Measurements from ENCODE around the gene CFAP73.

Gene CFAP73

DNA sequence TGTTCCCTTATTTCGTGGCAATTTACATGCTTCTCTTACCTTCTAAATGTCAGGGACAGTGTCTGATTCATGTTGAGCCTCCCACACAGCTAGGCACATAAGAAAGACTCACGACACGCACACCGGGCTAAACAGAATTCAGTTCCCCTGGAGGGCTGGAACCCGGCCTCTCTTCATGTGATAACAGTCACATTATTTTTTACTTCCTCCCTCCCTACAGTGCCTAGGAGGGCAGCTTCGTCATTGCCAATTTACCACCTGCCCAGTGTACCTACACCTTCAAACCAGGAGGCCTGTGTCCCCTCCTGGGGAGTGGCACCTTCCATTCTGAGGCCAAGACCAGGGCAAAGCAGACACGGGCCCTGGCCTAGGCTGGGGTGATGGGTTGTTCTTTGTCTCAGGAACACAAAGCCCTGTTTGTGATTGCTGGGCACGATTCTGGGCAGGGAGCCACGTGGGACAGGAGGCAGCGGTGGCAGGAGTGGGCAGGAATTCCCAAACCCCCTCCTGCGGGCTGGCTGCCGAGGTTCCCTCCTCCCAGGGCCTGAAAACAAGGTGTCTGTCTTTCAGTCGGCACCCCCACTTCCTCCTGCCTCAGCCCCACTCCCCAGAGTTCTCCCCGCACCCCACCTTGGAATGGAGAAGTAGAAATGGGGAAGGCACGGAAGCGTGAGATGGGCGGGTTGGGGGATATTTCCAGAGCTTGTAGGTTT lies 7.2 kb upstream of the CFAP73 start:
- peak; percentile 74 for DNase-seq (ENCODE audit: low spot score)

DNA sequence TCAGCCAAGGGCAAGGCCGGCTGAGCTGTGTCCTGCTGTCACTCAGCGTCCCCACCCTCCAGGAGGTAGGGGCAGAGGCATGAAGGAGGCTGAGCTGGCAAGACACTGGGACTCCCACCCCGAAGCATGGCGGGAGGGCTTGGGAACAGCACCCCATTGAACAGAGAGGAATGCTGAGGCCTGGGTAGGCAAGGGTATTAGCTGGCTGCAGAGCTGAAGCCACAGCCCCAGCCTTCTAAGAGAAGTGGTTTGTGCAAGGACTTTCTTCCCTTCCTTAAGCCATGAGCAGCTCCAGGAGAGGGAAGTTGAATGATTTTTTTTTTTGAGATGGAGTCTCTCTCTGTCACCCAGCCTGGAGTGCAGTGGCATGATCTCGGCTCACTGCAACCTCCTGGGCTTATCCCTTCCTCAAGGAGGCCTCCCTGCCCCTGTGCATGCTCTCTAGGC lies 6.6 kb upstream of the CFAP73 start:
- DNase-seq (ENCODE audit: low spot score): no peak

DNA sequence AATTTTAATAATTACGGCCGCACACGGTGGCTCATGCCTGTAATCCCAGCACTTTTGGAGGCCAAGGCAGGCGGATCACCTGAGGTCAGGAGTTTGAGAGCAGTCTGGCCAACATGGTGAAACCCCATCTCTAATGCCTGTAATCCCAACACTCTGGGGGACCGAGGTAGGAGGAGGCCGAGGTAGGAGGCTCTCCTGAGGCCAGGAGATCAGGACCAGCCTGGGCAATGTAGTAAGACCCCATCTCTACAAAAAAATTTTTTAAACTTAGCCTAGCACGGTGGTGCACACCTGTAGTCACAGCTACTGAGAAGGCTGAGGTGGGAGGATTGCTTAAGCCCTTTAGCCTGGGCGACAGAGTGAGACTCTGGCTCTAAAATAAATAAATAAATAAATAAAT lies 5.6 kb upstream of the CFAP73 start:
- no peak for DNase-seq (ENCODE audit: low spot score)

DNA sequence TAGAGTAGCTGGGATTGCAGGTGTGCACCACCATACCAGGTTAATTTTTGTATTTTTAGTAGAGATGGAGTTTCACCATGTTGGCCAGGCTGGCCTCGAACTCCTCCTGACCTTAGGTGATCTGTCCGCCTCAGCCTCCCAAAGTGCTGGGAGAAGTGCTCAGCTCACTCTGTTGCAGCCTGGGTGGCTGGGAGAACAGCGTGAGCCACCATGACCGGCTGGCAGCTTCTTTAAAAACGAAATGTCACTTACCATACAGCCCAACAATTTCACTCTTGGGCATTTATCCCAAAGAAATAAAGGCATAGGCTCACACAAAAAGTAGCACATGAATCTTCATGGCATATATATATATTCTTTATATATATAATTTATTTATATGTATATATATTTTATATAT lies 4.7 kb upstream of the CFAP73 start:
- DNase-seq (ENCODE audit: low spot score): no peak

DNA sequence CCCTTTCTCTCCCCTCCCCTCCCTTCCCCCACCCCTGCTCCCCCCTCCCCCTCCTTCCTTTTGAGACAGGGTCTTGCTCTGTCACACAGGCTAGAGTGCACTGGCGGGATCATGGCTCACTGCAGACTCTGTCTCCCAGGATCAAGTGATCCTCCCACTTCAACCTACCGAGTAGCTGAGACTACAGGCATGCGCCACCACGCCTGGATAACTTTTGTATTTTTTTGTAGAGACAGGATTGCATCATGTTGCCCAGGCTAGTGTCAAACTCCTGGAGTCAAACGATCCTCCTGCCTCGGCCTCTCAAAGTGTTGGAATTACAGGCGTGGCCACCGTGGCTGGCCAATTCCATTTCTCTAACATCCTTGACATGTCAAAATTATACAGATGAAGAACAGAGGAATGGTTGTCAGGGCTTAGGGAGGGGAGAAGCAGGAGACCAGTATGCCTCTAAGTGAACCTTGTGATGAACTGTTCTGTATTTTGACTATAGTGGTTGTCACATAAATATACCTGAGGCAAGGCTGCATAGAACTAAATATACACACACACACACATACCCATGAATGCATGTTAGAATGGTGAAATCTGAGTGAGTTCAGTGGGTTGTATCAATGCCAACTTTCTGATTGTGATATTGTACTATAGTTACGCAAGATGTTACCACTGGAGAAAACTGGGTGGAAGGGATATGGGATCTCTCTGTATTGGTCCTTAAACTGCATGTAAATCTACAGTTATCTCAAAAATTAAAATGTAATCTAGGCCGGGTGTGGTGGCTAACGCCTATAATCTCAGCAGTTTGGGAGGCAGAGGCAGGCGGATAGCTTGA lies 3.6 kb upstream of the CFAP73 start:
- DNase-seq (ENCODE audit: low spot score): no peak

DNA sequence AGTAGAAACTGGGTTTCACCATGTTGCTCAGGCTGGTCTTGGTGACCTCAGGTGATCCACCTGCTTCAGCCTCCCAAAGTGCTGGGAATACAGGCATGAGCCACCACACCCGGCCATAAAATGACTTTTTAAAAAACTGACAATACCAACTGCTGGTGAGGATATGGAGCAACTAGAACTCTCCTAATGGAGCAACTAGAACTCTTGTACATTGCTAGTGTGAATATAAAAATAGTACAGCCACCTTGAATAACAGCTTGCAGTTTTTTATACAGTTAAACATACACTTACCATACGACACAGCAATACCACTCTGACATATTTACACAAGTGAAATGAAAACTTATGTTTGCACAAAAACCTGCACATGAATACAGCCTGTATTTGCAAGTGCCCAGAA lies 2.5 kb upstream of the CFAP73 start:
- no peak for DNase-seq (ENCODE audit: low spot score)

DNA sequence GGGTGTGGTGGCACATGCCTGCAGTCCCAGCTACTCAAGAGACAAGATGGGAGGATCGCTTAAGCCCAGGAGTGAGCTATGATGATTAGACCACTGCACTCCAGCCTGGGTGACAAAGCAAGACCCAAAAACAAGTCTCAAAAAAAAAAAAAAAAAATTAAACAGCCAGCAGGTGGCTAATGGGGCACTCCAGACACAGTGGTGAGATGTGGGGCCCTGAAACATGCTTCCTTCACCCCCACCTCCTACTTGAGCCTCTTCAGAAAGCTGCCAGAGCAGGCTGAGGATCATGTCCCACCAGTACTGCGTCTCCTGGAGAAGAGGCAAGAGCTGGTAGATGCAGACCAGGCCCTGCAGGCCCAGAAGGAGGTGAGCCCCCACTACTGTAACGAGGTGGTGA lies 2.1 kb downstream of the CFAP73 start:
- no peak for DNase-seq (ENCODE audit: low spot score)

DNA sequence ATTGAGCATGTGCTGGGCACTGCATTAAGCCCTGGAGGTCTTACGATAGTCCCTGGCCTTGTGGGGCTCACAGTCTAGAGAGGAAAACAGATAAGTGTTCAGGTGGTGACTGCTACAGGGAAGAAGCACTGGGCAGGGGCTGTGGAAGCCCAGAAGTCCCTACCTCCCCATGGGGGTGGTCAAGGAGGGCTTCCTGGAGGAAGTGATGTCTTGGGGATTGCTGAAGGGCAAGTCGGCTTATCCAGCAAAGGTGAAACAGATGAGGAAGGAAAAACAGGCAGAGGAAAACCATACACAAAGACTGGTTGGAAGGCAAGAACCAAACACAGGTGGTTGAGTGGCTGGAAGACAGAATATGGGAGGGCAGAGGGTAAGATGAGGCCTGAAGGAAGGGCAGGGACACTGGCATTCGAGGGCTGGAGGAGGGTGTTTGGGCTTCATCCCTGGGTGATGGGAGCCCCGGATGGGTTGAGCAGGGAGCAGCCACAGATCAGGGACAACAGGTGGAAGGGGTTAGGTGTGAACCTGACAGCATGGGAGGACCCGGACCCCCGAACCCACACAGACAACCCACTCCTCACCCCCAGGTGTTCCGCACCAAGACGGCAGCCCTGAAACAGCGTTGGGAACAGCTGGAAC lies 2.8 kb downstream of the CFAP73 start:
- no peak for DNase-seq (ENCODE audit: low spot score)

DNA sequence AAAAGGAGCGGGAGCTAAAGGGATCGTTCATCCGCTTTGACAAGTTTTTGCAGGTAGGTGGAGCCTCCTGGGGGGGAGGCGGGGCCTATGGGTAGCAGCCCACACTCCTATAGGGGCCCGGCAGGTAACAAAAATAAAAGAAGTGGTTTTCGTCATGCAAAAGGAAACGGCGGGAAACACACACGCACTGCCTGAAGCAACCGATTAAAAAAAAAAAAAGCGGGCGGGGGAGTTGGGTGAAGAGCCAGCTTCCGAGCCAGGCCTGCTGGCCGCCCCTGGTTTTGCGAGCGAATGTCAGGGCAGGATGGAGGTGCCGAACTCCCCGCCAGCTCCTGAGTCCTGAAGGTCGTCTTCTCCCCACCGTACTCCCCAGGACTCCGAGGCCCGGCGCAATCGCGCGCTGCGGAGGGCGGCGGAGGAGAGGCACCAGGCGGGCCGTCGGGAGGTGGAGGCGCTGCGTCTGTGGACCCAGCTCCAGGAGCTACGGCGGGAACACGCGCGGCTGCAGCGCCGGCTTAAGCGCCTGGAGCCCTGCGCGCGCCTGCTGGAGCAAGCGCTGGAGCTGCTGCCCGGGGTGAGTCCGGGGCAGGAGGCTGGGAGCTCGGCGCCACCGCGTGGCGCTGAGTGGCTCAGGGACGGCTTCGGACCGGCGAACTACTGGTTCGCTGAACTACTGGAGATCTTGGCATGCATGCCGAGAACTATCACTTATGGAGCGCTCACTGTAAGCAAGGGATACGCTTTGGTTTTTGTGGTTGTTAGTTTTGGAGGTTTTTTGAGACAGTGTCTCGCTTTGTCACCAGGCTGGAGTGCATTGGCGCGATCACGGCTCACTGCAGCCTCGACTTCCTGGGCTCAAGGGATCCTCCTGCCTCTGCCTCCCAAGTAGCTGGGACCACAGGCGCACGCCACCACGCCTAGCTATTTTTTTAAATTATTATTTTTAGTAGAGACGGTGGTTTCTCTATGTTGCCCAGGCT lies 3.6 kb downstream of the CFAP73 start:
- peak; percentile 83 for DNase-seq (ENCODE audit: low spot score)

DNA sequence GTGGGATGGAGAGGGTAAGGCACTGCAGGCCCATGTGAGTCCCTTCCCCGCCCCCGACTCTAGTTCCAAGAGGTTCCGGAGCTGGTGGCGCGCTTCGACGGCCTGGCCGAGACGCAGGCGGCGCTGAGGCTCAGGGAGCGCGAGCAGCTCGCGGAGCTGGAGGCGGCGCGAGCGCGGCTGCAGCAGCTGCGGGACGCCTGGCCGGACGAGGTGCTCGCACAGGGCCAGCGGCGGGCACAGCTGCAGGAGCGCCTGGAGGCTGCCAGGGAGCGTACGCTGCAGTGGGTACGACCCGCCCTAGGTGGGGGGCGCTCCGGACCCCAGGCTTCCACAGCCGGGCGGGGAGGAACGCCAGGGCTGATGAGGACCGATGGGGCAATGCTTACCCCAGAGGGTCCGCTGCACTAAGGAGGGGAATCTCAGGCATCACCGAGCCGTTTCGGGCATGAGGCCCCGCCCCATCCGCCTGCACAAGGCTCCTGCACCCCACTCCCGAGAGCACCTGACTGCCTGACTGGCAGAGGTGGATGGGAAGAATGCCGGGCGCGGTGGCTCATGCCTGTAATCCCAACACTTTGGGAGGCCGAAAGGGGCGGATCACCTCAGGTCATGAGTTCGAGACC lies 4.9 kb downstream of the CFAP73 start:
- DNase-seq (ENCODE audit: low spot score): no peak

DNA sequence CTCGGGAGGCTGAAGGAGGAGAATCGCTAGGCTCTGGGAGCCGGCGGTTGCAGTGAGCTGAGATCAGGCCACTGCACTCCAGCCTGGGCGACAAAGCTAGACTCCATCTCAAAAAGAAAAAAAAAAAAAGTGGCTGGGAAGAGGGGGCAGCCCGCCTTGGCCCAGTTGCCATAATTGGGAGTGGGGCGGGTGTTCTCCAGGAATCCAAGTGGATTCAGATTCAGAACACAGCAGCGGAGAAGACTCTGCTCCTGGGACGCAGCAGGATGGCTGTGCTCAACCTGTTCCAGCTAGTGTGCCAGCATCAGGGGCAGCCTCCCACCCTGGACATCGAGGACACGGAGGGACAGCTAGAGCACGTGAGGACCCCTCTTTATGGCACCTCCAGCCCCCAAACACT lies 5.5 kb downstream of the CFAP73 start:
- DNase-seq (ENCODE audit: low spot score): no peak

DNA sequence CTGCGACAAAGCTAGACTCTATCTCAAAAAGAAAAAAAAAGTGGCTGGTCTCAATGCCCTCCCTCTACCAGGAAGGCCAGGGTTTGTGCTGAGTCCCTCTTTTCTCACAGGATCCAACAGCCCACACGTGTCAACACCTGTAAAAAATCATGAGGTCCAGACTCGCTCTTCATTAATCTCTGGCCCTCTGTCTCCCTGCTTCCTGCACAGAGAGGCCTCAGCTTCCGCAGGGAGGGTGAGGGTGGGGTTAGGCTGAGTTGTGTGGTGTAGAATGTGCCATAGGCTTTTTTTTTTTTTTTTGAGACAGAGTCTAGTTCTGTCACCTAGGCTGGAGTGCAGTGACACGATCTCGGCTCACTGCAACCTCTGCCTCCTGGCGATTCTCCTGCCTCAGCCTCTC lies 6.1 kb downstream of the CFAP73 start:
- DNase-seq (ENCODE audit: low spot score): no peak

DNA sequence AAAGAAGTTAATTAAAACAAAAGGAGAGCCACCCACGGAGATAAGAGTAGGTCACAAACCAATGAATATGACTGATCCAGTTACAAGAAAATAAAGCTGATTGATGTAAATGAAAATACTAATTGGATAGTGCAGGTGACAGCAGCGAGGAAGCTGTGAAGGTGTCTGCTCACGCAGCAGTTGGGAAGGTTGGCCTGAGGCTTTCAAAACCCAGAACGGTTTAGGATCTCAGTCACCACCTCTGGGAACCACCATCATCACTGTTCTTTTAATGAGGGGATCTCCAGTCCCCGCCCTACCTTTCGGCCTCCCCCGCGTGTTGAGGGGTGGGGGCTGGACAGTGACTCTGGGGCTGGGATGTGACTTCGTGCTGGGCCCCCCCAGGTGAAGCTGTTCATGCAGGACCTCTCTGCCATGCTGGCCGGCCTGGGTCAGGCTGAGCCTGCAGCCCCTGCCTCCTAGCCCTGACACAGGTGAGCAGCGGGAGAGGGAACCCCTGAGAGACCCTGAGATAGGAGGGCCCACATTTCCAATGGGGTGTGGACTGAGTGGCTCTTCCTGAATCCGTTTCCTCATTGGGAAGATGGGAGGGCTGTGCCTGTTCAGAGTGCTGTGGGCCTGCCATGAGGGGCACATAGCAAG lies 7.8 kb downstream of the CFAP73 start:
- no peak for DNase-seq (ENCODE audit: low spot score)

DNA sequence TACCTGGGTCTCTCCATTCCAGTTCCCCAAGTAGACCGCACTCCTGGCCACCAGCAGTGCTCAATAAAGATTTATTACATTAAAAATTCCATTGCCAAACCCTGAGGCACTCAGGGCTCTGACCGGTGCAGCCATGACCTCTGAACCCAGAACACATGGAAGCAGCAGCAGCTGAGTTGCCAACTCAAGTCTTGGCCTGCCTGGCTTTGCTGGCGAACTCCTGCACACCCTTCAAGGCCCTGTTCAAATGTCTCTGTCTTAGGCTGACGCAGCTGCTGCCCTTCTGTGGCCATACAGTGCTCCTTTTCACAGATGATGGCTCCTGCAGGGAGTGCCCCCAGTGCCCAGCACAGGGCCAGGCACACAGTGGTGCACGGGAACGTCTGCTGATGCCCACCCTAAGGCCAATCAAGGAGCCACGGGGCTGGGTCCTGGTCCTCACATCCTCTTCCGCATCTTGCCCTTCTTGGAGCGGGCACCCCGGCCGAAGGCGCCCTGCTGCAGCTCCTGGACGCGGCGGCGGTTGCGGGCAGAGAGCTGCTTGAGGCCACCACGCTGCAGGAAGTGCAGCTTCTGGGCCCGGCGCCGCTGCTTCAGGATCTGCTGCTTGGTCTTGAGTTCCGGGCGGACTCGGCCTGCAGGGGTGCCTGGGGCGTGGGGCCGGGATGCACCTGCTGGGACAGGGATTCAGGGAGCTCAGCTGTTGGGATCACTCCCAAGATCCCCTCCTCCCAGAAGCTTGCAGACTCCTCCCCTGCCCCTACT lies 9.1 kb downstream of the CFAP73 start:
- no peak for DNase-seq (ENCODE audit: low spot score)

DNA sequence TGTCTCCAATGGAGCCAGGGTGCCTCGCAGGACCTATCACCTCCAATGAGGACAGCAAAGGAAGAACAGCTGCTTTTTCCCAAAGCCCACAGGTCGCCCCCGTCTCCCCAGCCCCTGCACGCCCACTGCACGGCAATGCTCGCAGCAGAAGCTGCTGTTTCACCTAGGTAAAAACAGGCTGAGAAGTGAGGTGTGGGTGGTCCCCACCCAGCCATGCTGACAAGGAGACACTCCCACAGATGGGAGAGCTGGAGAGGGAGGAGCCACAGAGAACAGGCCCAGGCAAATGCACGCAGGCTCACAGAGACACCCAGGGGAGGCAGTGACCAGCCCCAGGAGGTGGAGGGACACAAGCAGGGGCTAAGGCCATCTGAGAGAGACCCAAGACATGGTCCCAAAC lies 10.4 kb downstream of the CFAP73 start:
- DNase-seq (ENCODE audit: low spot score): no peak

DNA sequence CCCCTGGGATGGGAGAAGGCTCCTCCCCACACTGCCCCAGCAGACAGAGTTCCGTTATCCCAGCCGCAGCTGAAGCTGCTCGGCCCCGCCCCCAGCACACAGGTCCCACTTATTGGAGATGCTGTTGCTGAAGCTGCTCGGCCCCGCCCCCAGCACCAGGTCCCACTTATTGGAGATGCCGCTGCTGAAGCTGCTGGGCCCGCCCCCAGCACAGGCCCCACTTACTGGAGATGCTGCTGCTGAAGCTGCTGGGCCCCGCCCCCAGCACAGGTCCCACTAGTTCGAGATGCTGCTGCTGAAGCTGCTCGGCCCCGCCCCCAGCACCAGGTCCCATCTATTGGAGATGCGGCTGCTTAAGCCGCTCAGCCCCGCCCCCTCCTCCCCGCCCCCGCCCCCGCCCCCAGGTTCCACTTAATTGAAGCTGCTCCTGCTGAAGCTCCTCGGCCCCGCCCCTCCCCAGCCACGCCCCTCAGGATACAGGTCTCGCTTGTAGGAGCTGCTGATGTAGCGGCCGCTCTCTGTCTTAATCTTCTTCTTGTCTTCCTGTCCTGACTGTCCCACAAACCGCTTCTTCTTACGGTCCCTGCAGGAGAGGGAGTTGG lies 12.0 kb downstream of the CFAP73 start:
- DNase-seq (ENCODE audit: low spot score): peak; percentile 63

DNA sequence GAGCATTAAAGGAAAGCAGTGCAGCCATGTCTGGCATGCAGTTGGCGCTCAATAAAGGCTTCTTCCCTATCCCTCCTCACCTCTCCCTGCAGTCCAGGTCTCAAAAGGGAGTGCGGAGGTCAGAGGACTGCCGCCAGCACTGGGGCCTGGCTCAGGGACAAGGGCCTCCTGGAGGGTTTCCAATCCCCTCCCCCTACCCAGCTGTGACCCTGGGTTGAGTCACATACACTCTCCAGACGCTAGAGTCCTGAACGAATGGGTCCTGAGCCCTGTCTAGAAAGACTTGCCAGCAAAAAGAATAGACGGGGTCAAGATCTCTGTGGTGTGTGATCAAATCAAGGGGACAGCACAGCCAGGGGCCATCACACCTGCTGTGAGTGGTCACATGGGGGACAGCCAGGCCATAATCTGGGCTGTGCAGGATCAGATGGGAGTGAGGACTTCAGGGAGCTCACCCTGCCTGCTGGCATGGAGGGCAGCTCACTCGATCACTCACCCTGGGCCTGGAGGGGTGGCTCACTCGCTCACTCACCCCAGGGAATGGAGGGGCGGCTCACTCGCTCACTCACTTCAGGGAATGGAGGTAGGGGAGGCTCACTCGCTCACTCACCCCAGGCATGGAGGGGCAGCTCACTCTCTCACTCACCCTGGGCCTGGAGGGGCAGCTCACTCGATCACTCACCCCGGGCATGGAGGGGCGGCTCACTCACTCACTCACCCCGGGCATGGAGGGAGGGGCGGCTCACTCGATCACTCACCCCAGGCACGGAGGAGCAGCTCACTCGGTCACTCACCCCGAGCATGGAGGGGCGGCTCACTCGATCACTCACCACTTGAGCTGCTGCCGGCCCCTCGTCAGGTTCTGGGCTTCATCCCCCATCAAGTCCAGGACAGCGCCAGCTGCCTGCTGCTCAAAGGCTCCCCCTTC lies 12.8 kb downstream of the CFAP73 start:
- no peak for DNase-seq (ENCODE audit: low spot score)

DNA sequence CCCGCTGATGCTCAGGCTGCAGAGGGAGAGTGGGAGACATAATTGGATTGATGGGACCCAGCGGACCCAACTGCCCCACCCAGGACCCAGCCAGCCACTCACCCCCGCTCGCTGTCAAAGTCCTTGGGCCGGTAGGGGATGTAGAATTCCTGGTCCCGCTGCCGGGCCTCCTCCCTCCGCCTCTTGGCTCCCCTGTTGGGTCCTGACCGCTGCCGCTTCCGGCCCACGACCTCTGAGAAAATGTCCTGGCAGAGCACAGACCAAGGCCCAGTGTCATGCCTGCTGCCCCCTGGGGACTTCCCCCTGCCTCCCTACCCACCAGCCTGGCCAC lies 13.5 kb downstream of the CFAP73 start:
- no peak for DNase-seq (ENCODE audit: low spot score)

DNA sequence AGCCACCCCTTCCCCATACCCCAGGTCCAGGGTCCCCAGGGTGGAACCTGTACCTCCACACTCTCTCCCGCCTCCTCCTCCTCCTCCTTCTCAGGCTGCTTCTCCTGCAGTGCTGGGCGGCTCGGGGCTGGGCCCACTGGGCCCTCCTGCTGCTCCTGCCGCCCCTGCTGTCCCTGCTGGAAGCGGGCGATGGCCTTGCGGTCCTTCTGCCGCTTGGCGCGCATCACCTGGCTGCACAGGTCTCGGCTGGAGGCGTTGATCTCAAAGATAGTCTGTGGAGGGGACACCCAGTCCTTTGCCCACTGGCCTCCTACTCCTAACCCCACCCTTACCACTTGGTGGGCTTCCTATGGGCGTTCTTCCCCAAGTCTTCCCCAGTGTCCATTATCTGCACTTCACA lies 14.5 kb downstream of the CFAP73 start:
- no peak for DNase-seq (ENCODE audit: low spot score)
